Neural cell (in vitro differentiated cells): Measurements from ENCODE around the gene GPR17. TPM values are rescaled to one million over a fixed set of nuclear protein-coding genes. Genes with fewer than 3 reads are reported as not detected.

Experiments
- H2AFZ ChIP-seq: fragments of 200-600, 300-800 bp; sonication (generic), shearing (Covaris generic); 2 replicates; pipeline ENCODE4 v1.6.0; 2014; ENCODE audit warnings: low read depth, mild to moderate bottlenecking, antibody characterized with exemption, low read length, moderate library complexity
- H3F3A ChIP-seq: fragments of 200-600 bp; shearing (Covaris generic); 2 replicates; pipeline ENCODE4 v1.6.1; 2016; ENCODE audit warnings: mild to moderate bottlenecking, moderate library complexity, mixed read lengths, antibody characterized with exemption, low read length; ENCODE audit not compliant: insufficient read depth, poor library complexity, severe bottlenecking
- H3K27ac ChIP-seq: fragments of 200-600, 300-800 bp; sonication (generic), shearing (Covaris generic); 2 replicates; pipeline ENCODE4 v1.5.1; 2014; ENCODE audit warnings: mild to moderate bottlenecking, low read length, moderate library complexity
- H3K27me3 ChIP-seq: fragments of 300-800, 200-600 bp; sonication (generic), shearing (Covaris generic); 2 replicates; pipeline ENCODE4 v1.6.0; 2014; ENCODE audit warnings: mild to moderate bottlenecking, low read depth, low read length, moderate library complexity; ENCODE audit not compliant: insufficient read depth
- H3K36me3 ChIP-seq: fragments of 300-800, 200-600 bp; sonication (generic), shearing (Covaris generic); 2 replicates; pipeline ENCODE4 v1.5.1; 2014; ENCODE audit warnings: mild to moderate bottlenecking, antibody characterized with exemption, low read length, moderate library complexity; ENCODE audit not compliant: insufficient read depth
- H3K4me2 ChIP-seq: fragments of 300-800, 200-600 bp; sonication (generic), shearing (Covaris generic); 2 replicates; pipeline ENCODE4 v1.6.0; 2014; ENCODE audit warnings: mild to moderate bottlenecking, low read length
- H3K4me3 ChIP-seq: fragments of 300-800, 200-600 bp; sonication (generic), shearing (Covaris generic); 2 replicates; pipeline ENCODE4 v1.5.1; 2014; ENCODE audit warnings: mild to moderate bottlenecking, low read length, moderate library complexity
- H3K79me2 ChIP-seq: fragments of 200-600 bp; shearing (Covaris generic); replicated peaks from 2 replicates; pipeline ENCODE4 v1.6.0; 2014; ENCODE audit warnings: mild to moderate bottlenecking, low read length, moderate library complexity; ENCODE audit not compliant: insufficient read depth
- H3K9ac ChIP-seq: fragments of 300-800, 200-600 bp; sonication (generic), shearing (Covaris generic); 2 replicates; pipeline ENCODE4 v1.6.1; 2016; ENCODE audit warnings: mild to moderate bottlenecking, low read length, mixed read lengths
- H3K9me2 ChIP-seq: fragments of 200-600 bp; shearing (Covaris generic); 2 replicates; pipeline ENCODE4 v1.6.1; 2016; ENCODE audit warnings: mild to moderate bottlenecking, low read length, mixed read lengths; ENCODE audit not compliant: insufficient read depth
- H3K9me3 ChIP-seq: fragments of 200-600, 300-800 bp; sonication (generic), shearing (Covaris generic); 2 replicates; pipeline ENCODE4 v1.6.1; 2016; ENCODE audit warnings: mild to moderate bottlenecking, mixed run types, low read length, moderate library complexity, mixed read lengths
- H4K20me1 ChIP-seq: fragments of 200-600 bp; shearing (Covaris generic); 2 replicates; pipeline ENCODE4 v1.6.1; 2016; ENCODE audit warnings: mild to moderate bottlenecking, mixed run types; ENCODE audit not compliant: insufficient read depth
- CTCF ChIP-seq: fragments of 450-650 bp; IDR thresholded peaks from 2 replicates; pipeline ENCODE4 v1.5.1; 2014; ENCODE audit warnings: antibody characterized with exemption, mild to moderate bottlenecking, moderate library complexity; ENCODE audit not compliant: poor library complexity, severe bottlenecking
- EP300 ChIP-seq: fragments of 450-650 bp; conservative IDR thresholded peaks from 2 replicates; pipeline ENCODE4 v1.6.1; 2014; ENCODE audit warnings: antibody characterized with exemption, mild to moderate bottlenecking, moderate library complexity; ENCODE audit not compliant: poor library complexity, severe bottlenecking
- EZH2 ChIP-seq: fragments of 200-600, 300-800 bp; shearing (Covaris generic), sonication (generic); IDR thresholded peaks from 2 replicates; pipeline ENCODE4 v1.6.1; 2014; ENCODE audit warnings: antibody characterized with exemption, low read length, borderline replicate concordance, mild to moderate bottlenecking; ENCODE audit not compliant: insufficient read depth, poor library complexity, severe bottlenecking
- MXI1 ChIP-seq: fragments of 450-650 bp; conservative IDR thresholded peaks from 2 replicates; pipeline ENCODE4 v1.6.1; 2014; ENCODE audit warnings: antibody characterized with exemption, mild to moderate bottlenecking; ENCODE audit not compliant: poor library complexity, severe bottlenecking
- POLR2AphosphoS5 ChIP-seq: IDR thresholded peaks from 2 replicates; pipeline ENCODE4 v1.6.1; 2012
- RAD21 ChIP-seq: fragments of 450-650 bp; conservative IDR thresholded peaks from 2 replicates; pipeline ENCODE4 v1.6.1; 2014; ENCODE audit warnings: antibody characterized with exemption, mild to moderate bottlenecking, moderate library complexity
- REST ChIP-seq: IDR thresholded peaks from 2 replicates; pipeline ENCODE4 v1.6.1; 2012; ENCODE audit warnings: borderline replicate concordance
- SMC3 ChIP-seq: fragments of 450-650 bp; conservative IDR thresholded peaks from 2 replicates; pipeline ENCODE4 v1.6.1; 2014; ENCODE audit warnings: antibody characterized with exemption, mild to moderate bottlenecking, moderate library complexity; ENCODE audit not compliant: poor library complexity
- TAF1 ChIP-seq: IDR thresholded peaks from 2 replicates; pipeline ENCODE4 v1.6.1; 2012; ENCODE audit warnings: low read depth
- polyA plus RNA-seq: library from polyadenylated mRNA; depleted of rRNA; stranded (reverse); fragments of >200 nt; gene quantifications from 2 replicates; pipeline ENCODE4 v1.2.3, GENCODE V29; 2014

Gene GPR17
- polyA plus RNA-seq, 1 donor from 2014 or later: not detected

GRCh38 chr2:127622561-127623387, 23.2 kb upstream of the GPR17 start:
- TF ChIP-seq POLR2AphosphoS5 (no peak), RAD21 (no peak), TAF1 (no peak), CTCF (no peak), EZH2 (no peak), MXI1 (no peak), EP300 (no peak), REST (no peak), SMC3 (no peak)

GRCh38 chr2:127623388-127624319, 22.3 kb upstream of the GPR17 start:
- H4K20me1 ChIP-seq: no peaks in the 10 kb centered on the region
- no peaks in the 10 kb centered on the region for H3F3A ChIP-seq
- no peak overlapping the region for H3K27ac ChIP-seq
- TF ChIP-seq POLR2AphosphoS5: no peak
- TF ChIP-seq EZH2: no peak
- no peak for TF ChIP-seq MXI1
- no peaks in the 10 kb centered on the region for H3K9me2 ChIP-seq
- no peaks in the 10 kb centered on the region for H3K9me3 ChIP-seq
- H3K4me3 ChIP-seq: no peak overlapping the region
- H3K79me2 ChIP-seq: no peaks in the 10 kb centered on the region
- H3K27me3 ChIP-seq: no peaks in the 10 kb centered on the region
- no peak overlapping the region for H3K9ac ChIP-seq
- H3K36me3 ChIP-seq: no peaks in the 10 kb centered on the region
- H2AFZ ChIP-seq: no peak overlapping the region
- H3K4me2 ChIP-seq: no peak overlapping the region

More at GRCh38 chr2:127622561-127623387, 23.2 kb upstream of the GPR17 start:
- no peak overlapping the region for H3K27ac ChIP-seq
- H3F3A ChIP-seq: no peaks in the 10 kb centered on the region
- H4K20me1 ChIP-seq: no peaks in the 10 kb centered on the region
- no peak overlapping the region for H3K4me3 ChIP-seq
- no peaks in the 10 kb centered on the region for H3K79me2 ChIP-seq
- H2AFZ ChIP-seq: no peak overlapping the region
- H3K27me3 ChIP-seq: no peaks in the 10 kb centered on the region
- no peak overlapping the region for H3K9ac ChIP-seq
- H3K36me3 ChIP-seq: no peaks in the 10 kb centered on the region
- H3K9me3 ChIP-seq: no peaks in the 10 kb centered on the region
- H3K4me2 ChIP-seq: no peak overlapping the region
- no peaks in the 10 kb centered on the region for H3K9me2 ChIP-seq
